Measurements from ENCODE around the gene RXFP3.

The RXFP3 gene

GRCh38 chr5:33981408-33982162, 45.4 kb downstream of the RXFP3 start:
- no peak for DNase-seq (ENCODE audit: low read depth in 2 of 2)

DNA sequence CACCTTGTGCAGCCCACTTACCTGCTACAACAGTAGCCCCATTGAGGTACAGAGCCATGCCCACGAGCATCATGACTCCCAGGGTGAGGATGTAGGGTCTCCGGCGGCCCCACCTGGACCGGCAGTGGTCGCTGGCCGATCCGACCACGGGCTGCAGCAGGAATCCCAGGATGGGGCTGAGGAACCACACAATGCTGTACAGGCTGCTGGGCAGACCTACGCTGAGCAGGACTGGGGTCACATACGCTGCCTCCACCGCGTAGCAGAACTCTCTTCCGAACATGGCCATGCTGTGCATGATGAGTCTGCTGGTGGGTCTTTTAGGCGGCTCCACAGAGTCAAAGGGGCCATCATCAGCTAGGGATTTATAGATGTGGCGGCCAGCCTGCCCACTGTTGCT, 48.0 kb downstream of the RXFP3 start:
- no peak for DNase-seq (ENCODE audit: low read depth in 2 of 2)

GRCh38 chr5:33984671-33985124, 48.5 kb downstream of the RXFP3 start, which contains the start of gene SLC45A2:
Gene SLC45A2 (minus strand): TSS chr5:33984693. CDS start chr5:33984583, 110 bp downstream.
- no peak for DNase-seq (ENCODE audit: low read depth in 2 of 2)

- no peak for DNase-seq (ENCODE audit: low read depth in 2 of 2)
Measured at GRCh38 chr5:33985447-33985846, 49.3 kb downstream of the RXFP3 start.
